Thoracic aorta (tissue), 2 donors: ENCODE data around the gene GDF15. TPM values are rescaled to one million over a fixed set of nuclear protein-coding genes. Genes with fewer than 3 reads are reported as not detected.
"Not testable (repeated sequence)": the region's sequence is repeated elsewhere in the genome, so short reads cannot be mapped to it uniquely, and the experiment has no call there.

Experiments used
- ATAC-seq: fragments of 150-250 bp; one replicate; pipeline ENCODE4 v1.8.0; 2017; ENCODE audit warnings: low read depth; ENCODE audit not compliant: insufficient number of reproducible peaks, low FRiP score
- DNase-seq: peaks from one replicate; pipeline ENCODE4 v3.0.0-alpha.2; 2020; ENCODE audit warnings: low spot score
- H3K27ac ChIP-seq, 2 donors: fragments of 200-600 bp; sonication (generic); 1 replicate in 1 of 2; 2 replicates in 1 of 2; pipeline ENCODE4 v1.5.1; 2016; ENCODE audit warnings: mild to moderate bottlenecking in 2 of 2, moderate library complexity in 2 of 2
- H3K27me3 ChIP-seq: fragments of 200-600 bp; sonication (generic); replicated peaks from 2 replicates; pipeline ENCODE4 v1.6.0; 2016; ENCODE audit warnings: mild to moderate bottlenecking; ENCODE audit not compliant: insufficient read depth
- H3K36me3 ChIP-seq: fragments of 200-600 bp; sonication (generic); one replicate; pipeline ENCODE4 v1.5.1; 2016
- H3K4me1 ChIP-seq, 2 donors: fragments of 200-600 bp; sonication (generic); 1 replicate in 1 of 2; 2 replicates in 1 of 2; pipeline versions ENCODE4 v1.5.1 to v1.6.0; 2016; ENCODE audit warnings: low read depth in 2 of 2, mild to moderate bottlenecking in 1 of 2; ENCODE audit not compliant: control insufficient read depth in 1 of 2
- H3K4me3 ChIP-seq: fragments of 200-600 bp; sonication (generic); 2 replicates; pipeline ENCODE4 v1.5.1; 2016; ENCODE audit warnings: mild to moderate bottlenecking
- H3K9me3 ChIP-seq: fragments of 200-600 bp; sonication (generic); 2 replicates; pipeline ENCODE4 v1.5.1; 2016
- total RNA-seq, 2 donors: library from RNA; depleted of rRNA; stranded (reverse); fragments of >200 nt; gene quantifications; one replicate each; pipeline versions ENCODE4 v1.1.0 to v1.2.3, GENCODE V29; 2016
- TF ChIP-seq, protein P1 (sequence below): fragments of 200-600 bp; sonication (generic); IDR thresholded peaks from one replicate; pipeline ENCODE4 v1.5.1; 2019; ENCODE audit warnings: antibody characterized with exemption

The GDF15 gene
- total RNA-seq, 2 donors from 2014 or later: 2.3 to 25.5 TPM

- no peak for ATAC-seq
- Histone ChIP-seq H3K27me3 (no peaks in the 10 kb centered on the region), H3K27ac (peak overlapping the region; percentile 80 to 81), H3K4me3 (no peak overlapping the region), H3K4me1 (peaks cover 12 to 24% of the 10 kb centered on the region in 2 donors), H3K36me3 (peaks cover 15% of the 10 kb centered on the region), H3K9me3 (no peaks in the 10 kb centered on the region)
- TF ChIP-seq, protein P1, sequence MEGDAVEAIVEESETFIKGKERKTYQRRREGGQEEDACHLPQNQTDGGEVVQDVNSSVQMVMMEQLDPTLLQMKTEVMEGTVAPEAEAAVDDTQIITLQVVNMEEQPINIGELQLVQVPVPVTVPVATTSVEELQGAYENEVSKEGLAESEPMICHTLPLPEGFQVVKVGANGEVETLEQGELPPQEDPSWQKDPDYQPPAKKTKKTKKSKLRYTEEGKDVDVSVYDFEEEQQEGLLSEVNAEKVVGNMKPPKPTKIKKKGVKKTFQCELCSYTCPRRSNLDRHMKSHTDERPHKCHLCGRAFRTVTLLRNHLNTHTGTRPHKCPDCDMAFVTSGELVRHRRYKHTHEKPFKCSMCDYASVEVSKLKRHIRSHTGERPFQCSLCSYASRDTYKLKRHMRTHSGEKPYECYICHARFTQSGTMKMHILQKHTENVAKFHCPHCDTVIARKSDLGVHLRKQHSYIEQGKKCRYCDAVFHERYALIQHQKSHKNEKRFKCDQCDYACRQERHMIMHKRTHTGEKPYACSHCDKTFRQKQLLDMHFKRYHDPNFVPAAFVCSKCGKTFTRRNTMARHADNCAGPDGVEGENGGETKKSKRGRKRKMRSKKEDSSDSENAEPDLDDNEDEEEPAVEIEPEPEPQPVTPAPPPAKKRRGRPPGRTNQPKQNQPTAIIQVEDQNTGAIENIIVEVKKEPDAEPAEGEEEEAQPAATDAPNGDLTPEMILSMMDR: no peak
- no peak for DNase-seq
These were observed 22.2 kb upstream of the GDF15 start for GRCh38 chr19:18363787-18364186.

- ATAC-seq: not testable (repeated sequence)
- peak overlapping the region; percentile 51 for H3K4me3 ChIP-seq
- peaks cover 12 to 24% of the 10 kb centered on the region in 2 donors for H3K4me1 ChIP-seq
These were observed 21.6 kb upstream of the GDF15 start for GRCh38 chr19:18364277-18364825.

DNA sequence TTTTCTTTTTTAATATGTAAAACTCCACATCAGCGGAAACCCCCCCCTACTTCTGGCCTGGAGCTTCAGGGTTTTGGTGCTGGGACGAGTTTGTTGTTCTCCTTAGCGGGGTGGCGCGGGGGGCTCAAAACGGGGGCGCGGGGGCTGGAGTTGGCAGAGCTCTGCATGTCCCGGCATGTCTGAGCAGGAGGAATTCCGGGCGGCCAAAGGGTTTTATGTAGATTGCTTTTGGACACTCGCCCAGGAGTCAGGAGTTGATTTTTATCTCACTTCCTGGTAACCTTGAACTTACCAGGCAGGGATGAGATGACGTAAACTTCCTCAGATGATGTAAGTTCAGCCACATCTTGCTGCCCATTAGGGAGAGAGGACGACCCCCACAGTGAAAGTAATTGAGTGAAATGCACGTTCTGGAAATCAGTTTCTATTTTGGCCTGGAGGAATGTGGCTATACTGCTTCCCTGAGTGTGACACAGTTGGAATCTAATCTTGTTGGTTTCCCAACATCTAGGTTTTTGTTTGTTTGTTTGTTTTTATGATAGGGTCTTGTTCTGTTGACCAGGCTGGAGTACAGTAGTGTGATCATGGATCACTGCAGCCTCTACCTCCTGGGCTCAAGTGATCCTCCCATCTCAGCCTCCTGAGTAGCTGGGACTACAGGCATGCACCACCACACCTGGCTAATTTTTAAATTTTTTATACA lies 21.0 kb upstream of the GDF15 start:
- Histone ChIP-seq H3K27ac (peak overlapping the region; percentile 80 to 81), H3K27me3 (no peaks in the 10 kb centered on the region), H3K36me3 (peaks cover 6% of the 10 kb centered on the region), H3K4me1 (peaks cover 12 to 24% of the 10 kb centered on the region in 2 donors), H3K9me3 (no peaks in the 10 kb centered on the region), H3K4me3 (peak overlapping the region; percentile 51)
- DNase-seq (peak; percentile 40), ATAC-seq (peak; percentile 67)
- TF ChIP-seq, protein P1: no peak

More at GRCh38 chr19:18364277-18364825, 21.6 kb upstream of the GDF15 start:
- Histone ChIP-seq H3K36me3 (peaks cover 10% of the 10 kb centered on the region), H3K27ac (peak overlapping the region; percentile 80 to 81)
- not testable (repeated sequence) for H3K27me3 ChIP-seq, DNase-seq, H3K9me3 ChIP-seq

DNA sequence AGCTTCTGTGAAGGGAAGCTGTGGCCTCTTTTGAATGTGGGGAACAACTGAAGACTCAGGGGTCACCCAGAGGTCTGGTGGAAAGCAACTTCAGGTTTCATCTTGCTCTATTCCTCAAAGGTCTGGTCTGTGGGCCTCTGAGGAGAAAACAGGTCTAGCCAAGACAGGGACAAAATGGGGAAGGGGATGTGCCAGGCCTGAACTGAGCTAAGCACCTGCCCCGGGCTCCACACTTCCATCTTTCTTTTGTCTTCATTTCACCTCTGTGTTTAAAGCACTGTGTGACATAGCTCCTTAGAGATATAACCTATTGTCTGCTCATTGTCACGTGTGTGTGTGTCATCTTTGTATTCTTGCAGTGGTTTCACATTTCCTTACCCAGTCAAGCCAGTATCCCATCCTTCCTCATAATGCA lies 19.9 kb upstream of the GDF15 start:
- TF ChIP-seq, protein P1: no peak
- Histone ChIP-seq H3K27ac (peak overlapping the region; percentile 80 to 81), H3K36me3 (no peaks in the 10 kb centered on the region)

DNA sequence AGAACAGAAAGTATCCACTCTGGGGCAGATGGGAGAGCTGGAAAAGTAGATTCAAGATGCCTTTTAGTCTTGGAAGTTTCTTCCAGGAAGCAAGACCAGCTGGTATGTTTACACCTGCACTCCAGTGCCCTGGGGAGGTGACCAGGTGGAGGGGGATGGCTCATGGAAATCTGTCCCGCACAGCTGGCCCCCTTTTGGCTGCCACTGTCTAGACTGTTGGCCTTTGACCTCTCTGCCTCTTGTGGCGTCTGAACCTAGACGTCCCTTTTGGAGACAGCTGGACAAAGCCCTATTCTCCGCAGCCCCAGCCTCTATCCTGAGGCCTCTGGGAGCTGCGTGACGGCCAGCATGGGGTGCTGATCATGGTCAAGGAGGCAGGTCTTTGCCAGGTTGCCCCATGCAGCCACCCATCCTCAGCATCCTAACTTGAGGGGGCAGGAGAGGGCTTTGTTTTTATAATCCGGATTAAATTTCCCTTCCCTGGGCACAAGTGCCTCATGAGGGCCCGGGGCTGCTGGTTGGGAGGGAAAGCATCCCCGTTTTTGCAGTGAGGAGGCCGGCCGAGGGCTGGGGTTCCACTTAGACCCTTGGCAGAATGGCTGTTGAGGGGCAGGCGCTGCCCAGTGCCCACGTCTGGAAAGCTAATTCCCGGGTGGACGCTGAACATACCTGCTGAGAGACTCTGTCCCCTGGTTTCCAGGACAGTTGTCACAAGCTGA lies 17.3 kb upstream of the GDF15 start:
- Histone ChIP-seq H3K4me1 (peaks cover 13 to 28% of the 10 kb centered on the region in 2 donors), H3K36me3 (no peaks in the 10 kb centered on the region), H3K27ac (no peak overlapping the region), H3K4me3 (no peak overlapping the region), H3K27me3 (no peaks in the 10 kb centered on the region), H3K9me3 (no peaks in the 10 kb centered on the region)
- DNase-seq (no peak), ATAC-seq (no peak)
- TF ChIP-seq, protein P1: no peak

More for the DNA sequence above, 19.9 kb upstream of the GDF15 start:
- Histone ChIP-seq H3K4me3 (no peak overlapping the region), H3K27me3 (no peaks in the 10 kb centered on the region), H3K4me1 (peaks cover 12 to 24% of the 10 kb centered on the region in 2 donors), H3K9me3 (no peaks in the 10 kb centered on the region)
- DNase-seq (no peak), ATAC-seq (no peak)
